Kidney capillary endothelial cell (primary cell): Measurements from ENCODE around the gene STARD7.

ENCODE experiments used
- DNase-seq: peaks from one replicate; pipeline ENCODE4 v3.0.0-alpha.2; 2018; ENCODE audit warnings: low spot score

The STARD7 gene

GRCh38 chr2:96197546-96198255 lies 10.9 kb downstream of the STARD7 start:
- DNase-seq = no peak

GRCh38 chr2:96195410-96196066 lies 13.1 kb downstream of the STARD7 start:
- no peak for DNase-seq

GRCh38 chr2:96191937-96192670 lies 16.5 kb downstream of the STARD7 start:
- DNase-seq = no peak

- DNase-seq = no peak
Observed at GRCh38 chr2:96188821-96189526, 19.7 kb downstream of the STARD7 start.

- no peak for DNase-seq
Observed at GRCh38 chr2:96186562-96186961, 22.1 kb downstream of the STARD7 start.

- no peak for DNase-seq
Observed at GRCh38 chr2:96185516-96185915, 23.1 kb downstream of the STARD7 start.

- DNase-seq = no peak
Observed at GRCh38 chr2:96184989-96185388, 23.6 kb downstream of the STARD7 start.

- no peak for DNase-seq
Observed at GRCh38 chr2:96184188-96184587, 24.4 kb downstream of the STARD7 start.

GRCh38 chr2:96181529-96181928 lies 27.1 kb downstream of the STARD7 start:
- DNase-seq = no peak

GRCh38 chr2:96180521-96180920 lies 28.1 kb downstream of the STARD7 start:
- no peak for DNase-seq

GRCh38 chr2:96180002-96180401 lies 28.6 kb downstream of the STARD7 start:
- DNase-seq = no peak

- no peak for DNase-seq
Observed at GRCh38 chr2:96176661-96177060, 32.0 kb downstream of the STARD7 start.

GRCh38 chr2:96175951-96176350 lies 32.7 kb downstream of the STARD7 start:
- no peak for DNase-seq

GRCh38 chr2:96174251-96175144 lies 34.1 kb downstream of the STARD7 start:
- DNase-seq = peak; percentile 63

GRCh38 chr2:96171831-96172230 lies 36.8 kb downstream of the STARD7 start:
- no peak for DNase-seq

GRCh38 chr2:96170626-96171025 lies 38.0 kb downstream of the STARD7 start:
- no peak for DNase-seq

GRCh38 chr2:96169868-96170507 lies 38.6 kb downstream of the STARD7 start:
- DNase-seq = no peak

GRCh38 chr2:96167407-96168013 lies 41.1 kb downstream of the STARD7 start:
- no peak for DNase-seq

GRCh38 chr2:96164459-96165184 lies 44.0 kb downstream of the STARD7 start:
- no peak for DNase-seq
